GM19240 (cell line): ENCODE data around the gene DIRAS1.

Experiments
- DNase-seq: peaks from one replicate; pipeline ENCODE4 v3.0.0; 2011; ENCODE audit warnings: low spot score; ENCODE audit not compliant: insufficient read length

DIRAS1 gene

GRCh38 chr19:2728783-2729387 is 7.7 kb upstream of the DIRAS1 start:
- DNase-seq = no peak

GRCh38 chr19:2727640-2727944 is 6.4 kb upstream of the DIRAS1 start:
- no peak for DNase-seq

DNA sequence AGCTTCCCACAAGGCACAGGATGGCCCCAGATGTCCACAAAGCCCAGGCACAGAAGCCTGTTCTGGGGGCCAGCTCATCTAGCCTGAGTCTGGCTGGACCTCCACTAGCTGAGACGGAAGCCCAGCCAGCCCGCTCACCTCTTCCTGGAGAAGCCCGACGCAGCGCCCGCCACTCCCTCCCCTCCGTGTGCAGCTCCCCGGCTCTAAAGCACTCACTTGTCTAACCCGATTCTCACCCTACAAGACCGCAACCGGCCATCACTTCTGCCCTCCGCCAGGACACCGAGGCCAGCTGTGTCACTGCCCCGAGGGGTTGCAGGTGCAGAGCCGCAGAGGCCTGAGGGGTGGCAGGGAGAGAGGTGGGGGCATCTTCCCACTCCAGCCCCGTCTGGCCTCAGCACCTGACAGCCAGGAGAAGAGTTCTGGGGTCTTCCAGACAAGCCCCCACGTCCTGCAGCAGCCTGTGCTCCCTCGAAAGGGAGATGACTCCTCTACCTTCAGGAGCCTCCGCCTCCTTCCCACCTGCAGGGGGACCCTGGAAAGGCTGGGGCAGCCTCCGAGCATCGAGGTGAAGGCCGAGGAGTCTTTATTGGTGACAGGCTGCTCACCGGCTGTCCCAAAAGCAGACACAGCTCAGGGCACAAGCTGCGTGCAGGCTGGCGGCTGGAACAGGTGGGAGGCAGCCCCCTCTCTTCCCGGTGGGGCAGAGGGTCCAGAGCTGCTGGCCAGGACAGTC is 5.9 kb upstream of the DIRAS1 start:
- DNase-seq = no peak

DNA sequence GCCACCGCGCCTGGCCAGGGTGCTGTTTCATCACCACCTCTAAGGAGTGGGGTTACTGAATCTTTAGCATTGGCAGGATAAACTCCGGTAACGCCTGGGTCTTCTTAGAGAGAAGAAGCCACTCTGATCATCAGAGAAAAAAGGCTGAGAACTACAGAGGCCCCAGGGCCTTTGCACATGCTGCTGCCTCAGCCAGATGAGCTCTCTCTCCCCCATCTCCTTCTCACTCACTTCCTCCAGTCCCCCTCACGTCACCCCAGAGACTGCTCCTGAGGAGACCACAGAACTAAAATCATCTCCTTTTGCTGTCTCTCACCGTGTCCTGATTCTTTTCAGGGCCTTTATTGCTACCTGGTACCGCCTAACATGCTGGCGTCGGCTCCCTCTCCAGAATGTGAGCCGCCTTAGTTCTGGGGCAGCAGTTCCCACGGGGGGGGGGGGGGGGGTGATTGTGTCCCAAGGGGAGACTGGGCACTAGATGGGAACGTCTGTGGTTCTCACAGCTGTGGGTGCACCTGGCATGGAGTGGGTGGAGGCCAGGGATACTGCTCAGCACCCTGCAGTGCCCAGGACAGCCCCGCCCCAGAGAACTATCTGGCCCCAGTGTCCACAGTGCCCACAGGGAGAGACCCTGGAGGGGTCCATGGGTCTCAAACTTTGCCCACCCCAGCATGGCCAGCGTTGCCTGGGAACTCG is 5.1 kb upstream of the DIRAS1 start:
- no peak for DNase-seq

GRCh38 chr19:2724148-2724557 is 3.0 kb upstream of the DIRAS1 start:
- DNase-seq = peak; percentile 19

GRCh38 chr19:2723747-2724146 is 2.6 kb upstream of the DIRAS1 start:
- DNase-seq = no peak

DNA sequence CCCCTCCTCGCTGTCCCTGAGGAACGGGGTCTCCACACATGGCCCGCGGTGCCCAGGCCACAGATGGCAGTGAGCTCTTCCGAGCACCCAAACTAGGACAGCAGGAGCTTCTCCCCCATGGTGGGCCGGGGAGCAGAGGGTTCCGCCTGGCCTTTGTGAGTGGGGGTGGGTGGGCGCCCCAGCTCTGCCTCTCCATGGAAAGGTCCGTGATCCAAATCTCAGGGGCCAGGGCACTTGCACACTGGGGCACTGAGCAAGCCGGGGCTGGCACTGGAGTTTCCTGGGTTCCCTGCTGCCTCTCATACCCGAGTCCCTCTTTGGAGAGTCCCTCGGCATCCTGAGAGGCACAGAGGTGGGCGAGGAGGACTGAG is 2.2 kb upstream of the DIRAS1 start:
- DNase-seq = no peak

- peak; percentile 1 for DNase-seq
These were observed 1.6 kb upstream of the DIRAS1 start for GRCh38 chr19:2722541-2723344.

DNA sequence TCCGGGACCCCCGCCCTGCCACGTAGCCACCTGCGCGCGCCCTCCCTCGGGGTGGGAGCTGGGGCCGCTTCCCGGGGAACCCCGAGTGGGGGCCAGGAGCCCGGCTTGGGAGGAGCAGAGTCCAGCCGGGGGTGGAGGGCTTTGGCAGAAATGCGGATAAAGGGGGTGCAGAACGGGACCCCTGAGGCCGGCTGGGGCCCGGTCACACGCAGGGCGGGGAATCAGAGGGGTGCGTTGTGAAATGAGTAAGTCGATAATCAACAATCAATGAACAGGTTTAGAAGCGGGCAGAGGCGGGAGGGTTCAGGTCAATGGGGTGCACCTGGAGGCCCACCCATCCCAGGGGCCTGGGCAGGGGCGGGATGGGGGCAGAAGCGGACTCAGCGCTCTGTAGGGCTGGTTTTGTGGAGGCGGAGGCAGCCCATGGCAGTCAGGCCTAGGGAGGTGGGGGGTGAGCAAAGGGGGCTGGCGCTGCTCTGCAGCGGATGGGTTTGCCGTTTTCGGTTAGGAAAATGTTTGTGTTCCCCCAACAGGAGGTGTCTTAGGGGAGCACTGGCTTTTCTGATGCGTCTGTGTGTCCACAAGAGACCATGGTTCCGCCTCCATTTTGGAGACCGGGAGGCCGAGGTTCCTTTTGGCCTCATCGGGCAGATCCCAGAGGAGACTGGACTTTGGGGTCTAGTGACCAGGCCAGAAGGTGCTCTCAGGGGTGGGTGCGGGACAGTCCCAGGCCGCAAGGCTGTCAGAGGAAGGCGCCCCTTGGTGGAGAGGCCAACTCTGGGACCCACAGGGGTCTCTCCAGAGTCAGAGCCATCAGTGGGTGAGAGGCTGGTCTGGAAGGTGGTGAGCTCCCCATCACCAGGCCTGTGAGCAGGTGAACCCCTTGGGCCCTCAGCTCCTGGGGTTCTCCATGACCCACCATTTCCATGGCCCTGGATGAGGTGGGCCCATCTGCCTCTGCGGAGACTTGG is 683 bp upstream of the DIRAS1 start:
- no peak for DNase-seq

- DNase-seq = no peak
These were observed 1.0 kb downstream of the DIRAS1 start for GRCh38 chr19:2719920-2720776.

DNA sequence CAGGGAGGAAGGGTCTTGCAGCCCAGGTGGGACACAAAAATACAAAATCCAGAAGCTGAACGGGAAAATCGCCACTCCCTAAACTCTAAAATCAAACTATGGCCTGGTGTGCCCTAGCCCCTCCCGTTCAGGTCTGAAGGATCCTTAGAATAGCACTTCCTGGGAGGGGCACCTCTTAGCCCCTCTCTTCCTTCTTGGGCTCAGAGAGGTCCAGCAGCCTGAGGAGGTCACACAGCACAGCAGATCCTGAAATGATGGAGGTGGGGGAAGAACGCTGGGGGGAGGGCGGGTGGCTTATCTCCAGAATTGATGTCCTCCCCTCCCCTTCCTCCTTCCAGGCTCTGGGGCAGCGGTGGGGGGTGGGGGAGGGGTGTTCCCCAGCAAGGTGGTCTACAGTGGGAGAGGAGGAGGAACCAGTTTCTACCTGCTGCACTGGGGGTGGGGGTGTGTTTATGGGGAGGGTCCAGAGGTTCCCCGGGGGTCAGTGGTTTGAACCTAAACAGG is 1.9 kb downstream of the DIRAS1 start:
- no peak for DNase-seq

- no peak for DNase-seq
These were observed 3.3 kb downstream of the DIRAS1 start for GRCh38 chr19:2717638-2718541.

- DNase-seq = no peak
These were observed 4.2 kb downstream of the DIRAS1 start for GRCh38 chr19:2716722-2717637.

- DNase-seq = no peak
These were observed 4.9 kb downstream of the DIRAS1 start for GRCh38 chr19:2716275-2716650.

DNA sequence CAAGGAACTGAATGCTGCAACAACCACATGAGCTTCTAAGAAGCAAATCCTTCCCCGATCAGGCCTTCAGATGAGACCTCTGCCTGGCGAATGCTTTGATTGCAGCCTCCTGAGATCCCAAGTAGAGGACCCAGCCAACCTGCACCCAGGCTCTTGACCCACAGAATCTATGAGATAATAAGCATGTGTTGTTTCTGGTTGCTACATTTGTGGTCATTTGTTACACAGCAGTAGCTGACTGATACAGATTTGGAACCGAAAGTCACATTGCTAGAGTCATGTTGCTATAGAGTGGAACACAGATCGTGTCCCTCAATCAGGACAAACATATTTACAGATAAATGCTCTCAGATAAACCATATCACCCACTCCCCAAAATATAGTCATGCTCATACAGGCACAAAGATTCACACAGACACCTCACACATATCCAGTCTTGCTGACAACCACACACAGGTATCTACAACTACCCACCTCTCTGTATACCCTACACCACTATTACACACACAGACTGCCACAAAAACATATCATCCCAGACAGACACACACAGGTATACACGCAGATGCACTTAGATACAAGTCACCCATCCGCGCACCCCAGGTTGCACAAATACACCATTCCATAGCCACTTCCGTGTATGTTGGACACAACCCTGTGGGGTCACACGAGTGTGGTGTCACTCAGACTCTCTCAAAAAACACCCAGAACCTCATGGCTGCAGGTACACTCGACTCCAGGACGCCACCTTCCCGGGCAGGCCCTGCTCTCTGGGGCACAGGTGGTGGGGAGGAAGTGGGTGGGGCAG is 5.5 kb downstream of the DIRAS1 start:
- no peak for DNase-seq

GRCh38 chr19:2714531-2715269 is 6.5 kb downstream of the DIRAS1 start:
- no peak for DNase-seq
